NCI-H446 treated with DMSO at 0.1 percent for 48 hours (cell line): Measurements from ENCODE around the gene RPAP3.

ENCODE experiments used
- DNase-seq: peaks from one replicate; lab custom pipeline; 2025; lab: John Stamatoyannopoulos, UW

Gene RPAP3

DNA sequence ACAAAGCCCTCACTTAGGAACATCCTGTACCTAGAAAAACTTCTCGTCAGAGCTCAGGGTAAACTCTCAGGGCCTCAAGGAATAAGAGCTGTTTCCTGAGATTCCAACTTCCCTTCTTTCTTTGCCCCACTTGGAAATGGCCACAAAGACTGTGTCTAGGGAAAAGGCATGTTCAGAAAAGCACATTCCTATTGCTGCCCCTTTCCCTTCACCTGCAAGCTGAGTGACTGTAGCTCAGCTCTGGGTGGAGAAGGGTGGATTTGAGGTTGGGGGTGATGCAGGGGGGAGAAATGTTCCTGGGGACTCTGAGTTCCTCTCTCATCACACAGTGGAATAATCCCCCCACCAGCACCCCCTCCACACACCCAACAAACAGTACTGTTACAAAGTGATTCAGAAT, 12.7 kb upstream of the RPAP3 start:
- DNase-seq = no peak

DNA sequence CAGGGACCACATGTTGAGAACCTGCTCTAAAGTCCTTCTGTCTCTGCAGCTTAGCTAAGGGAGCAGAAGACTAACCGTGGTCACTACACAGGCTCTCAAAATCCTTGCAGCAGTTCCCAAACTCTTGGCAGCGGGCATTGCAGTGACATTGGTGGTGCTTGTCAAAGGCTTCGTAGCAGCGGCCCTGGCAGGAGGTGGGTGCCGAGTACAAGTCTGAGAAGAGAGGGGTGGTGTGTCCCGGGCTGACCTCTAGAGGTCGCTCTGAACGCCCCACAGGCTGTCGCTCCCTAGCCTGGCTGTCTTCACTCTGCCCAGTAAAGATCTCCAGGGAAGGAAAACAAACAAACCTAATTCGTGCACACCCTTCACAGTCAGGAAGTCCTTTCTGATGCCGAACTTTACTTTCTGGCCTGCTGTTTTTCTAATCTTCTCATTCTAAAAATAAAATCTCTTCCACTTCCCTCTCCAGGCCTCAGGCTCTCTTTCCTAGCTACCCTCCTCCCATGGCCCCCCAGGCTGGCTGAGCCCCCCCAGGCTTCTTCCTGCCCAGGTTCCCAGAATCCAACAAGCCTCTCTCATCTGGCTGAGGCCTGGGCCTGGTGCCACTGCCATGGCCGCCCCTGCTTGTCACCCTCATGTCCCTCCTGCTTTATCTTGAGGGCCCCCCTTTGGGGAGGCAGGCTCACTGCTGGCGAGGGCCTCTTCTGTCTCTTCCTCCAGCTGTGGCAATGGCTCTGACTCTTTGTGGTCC, 11.8 kb upstream of the RPAP3 start:
- DNase-seq = peak; percentile 0

DNA sequence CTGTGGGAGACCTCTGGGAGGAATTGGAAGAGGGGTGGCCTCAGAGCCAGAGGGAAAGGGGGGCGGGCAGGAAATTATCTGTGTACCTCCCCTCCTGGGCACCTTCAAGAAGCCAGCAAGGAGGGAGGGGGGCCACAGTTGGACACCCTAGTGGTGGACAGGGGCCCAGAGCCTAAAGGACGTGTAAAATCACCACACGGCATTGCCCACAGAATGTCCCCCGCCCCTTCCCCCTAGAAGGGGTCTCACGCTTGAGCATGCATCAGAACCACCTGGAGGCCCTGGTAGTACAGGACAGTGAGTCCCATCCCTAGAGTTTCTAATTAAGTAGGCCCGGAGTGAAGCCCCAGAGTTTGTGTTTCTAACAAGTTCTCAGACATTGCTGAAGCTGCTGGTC, 11.2 kb upstream of the RPAP3 start:
- no peak for DNase-seq

DNA sequence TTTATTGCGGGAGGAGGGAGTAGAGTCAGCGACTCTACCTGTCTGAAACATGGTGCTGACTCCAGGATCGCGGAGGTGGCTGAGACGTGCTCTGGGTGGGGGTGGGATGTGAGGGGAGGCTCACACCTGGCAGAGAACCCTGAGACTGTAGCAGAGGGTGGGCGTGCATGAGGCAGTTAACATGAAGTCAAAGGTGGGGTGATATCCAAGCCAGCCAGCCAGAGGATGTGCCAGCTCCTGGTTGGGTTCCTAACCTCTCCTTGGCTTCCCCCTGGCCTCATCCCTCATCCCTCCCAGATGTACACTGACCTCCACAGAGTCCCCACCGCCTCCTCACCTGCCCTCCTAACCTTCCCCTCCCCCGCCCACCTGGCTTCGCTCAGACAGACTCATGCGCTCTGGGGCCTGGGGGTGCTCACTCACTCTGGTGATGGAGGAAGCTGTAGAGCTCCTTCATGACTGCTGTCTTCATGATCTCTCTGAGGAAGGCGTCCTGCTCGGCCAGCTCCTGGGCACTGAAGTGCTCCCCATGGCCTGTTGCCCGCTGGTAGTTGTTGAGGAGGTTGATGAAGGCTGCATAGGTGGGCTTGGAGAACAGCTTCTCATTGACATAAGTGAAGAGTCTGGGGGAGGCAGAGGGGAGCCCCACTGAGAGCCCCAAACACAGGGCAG, 10.2 kb upstream of the RPAP3 start:
- DNase-seq = no peak

DNA sequence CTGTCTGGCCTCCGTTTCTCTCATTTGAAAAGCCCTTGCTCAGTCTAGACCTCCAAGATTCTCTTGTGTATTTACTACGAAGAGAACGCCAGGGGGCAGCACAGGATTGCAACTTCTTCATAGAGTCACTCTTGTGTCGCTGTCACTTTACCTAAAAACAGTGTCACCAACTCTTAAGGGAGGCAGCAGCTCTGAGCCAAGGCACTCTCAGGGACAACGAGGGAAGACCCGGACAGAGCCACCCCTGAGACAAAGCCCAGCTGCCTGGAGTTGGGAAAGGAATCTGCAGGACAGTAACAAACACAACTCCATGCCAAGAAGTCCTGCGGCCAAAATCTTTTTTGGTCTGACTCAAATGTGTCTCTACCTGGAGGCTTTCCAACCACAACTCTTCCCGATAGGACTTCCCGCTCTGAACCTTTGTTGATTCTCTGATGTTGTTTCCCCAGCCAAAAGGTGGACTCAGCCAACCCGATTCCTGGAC, 9.6 kb upstream of the RPAP3 start:
- no peak for DNase-seq

DNA sequence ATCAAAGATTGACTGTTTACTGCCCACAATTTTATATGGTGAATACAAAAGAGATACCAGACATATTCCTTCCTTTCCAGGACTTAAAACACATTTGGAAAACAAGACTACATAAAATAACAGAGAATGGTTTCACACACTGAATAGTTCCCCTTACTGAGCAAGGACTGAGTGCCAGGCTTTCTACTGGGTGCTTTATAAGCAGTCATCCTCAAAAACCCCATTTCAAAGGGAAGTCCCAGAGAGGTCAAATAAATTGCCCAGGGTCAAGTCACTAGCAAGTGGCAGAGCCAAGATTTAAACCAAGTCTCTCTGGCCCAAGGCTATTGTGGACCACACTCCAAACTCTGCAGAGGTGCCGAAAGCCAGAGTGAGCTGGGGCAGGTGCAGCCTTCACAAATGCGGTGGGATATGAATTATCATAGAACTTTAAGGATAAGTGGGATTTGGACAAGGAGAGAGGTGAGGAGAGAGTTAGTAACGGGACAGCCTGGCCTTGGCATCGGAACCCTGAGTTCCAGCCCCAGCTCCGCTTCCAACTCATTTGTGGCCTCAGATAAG, 9.1 kb upstream of the RPAP3 start:
- no peak for DNase-seq

DNA sequence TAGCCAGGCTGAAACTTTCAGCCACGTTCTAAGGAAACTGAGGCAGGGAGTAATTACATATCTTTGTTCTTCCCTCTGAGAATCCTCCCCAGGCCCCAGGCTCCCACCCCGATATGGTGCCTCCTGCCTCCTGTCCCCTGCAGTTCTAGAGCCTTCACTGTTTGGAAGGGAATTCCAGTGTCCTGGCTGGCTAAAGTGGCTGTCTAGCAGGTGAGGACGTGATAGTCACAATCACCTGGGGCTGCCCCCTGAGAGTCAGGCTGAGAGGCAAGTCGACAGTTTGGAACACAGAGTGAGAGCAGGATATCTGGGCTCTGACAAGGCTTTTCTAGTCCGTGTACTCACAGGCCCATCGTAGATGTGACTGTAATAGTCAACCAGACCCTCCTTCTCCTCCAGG, 6.3 kb upstream of the RPAP3 start:
- no peak for DNase-seq

DNA sequence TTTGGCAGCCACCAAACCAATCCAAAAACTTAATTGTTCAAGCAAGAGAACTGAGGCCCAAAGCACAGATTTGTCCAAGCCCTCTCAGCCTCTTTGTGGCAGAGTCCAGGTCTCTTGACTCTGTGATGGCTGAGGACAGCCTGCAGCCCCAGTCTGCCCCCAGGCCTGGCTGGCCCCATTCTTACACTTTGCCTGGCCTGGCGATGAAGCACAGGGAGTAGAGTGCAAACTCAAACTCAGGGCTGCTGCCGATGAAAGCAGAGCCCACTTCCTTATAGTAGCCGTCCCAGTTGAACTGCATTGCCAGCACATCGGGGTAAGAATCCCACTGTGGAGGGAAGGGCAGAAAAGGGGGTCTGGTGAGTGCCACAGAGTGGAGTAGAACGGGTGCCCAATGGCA, 5.6 kb upstream of the RPAP3 start:
- DNase-seq = no peak

DNA sequence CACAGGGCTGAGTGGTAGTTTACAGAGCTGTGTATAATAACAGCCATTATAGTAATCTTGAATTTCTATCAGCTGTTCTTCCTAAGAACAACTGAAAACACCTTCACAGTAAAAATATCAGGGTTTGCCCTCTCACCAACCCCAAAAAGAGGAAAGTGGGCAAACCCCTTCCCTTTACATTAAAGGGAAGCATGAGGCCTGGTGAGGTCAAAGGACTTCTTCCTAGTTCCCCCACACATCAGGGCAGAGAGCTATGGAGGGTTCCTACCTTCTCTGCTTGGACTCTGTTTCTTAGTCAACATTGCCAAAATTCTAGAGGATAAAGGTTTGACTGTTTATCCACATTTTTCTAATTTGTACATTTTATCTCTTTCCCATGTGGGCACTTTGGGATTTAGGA, 4.4 kb upstream of the RPAP3 start:
- no peak for DNase-seq

DNA sequence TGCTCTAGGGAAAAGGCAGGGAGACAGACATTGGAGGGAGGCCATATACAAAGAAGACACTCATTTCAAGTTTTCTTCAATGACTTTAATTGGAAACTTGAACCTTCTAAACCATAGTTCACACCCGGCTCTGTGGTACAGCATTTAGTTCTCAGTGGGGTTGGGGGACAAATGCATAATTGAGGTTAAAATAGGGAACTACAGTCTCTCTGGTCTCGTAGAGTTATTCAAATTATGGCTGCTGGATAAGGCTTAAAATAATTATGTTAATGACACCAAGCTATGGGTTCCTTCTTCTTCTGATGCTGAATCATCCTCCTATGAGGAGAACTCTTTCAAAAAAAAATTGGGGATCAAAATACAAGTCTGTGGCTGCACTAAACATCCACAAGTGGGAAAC, 3.8 kb upstream of the RPAP3 start:
- no peak for DNase-seq

DNA sequence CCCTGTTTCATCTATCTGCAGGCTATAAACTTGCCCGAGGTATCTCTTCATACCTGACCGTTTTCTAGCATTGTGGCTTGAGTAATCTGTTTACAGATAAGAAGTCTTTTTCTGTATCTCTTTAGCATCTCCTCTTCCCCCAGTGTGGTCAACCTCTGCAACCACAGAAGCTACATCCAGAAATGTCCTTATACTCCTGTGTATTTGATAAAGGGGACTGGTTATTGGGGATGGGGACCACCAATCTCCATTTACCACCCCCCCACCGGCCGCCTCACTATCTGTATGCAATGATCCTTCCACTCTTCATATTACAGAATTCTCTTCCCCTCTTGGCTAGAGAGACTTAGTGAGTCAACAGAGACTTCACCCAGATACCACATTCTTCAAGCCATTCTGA, 3.4 kb upstream of the RPAP3 start:
- no peak for DNase-seq

DNA sequence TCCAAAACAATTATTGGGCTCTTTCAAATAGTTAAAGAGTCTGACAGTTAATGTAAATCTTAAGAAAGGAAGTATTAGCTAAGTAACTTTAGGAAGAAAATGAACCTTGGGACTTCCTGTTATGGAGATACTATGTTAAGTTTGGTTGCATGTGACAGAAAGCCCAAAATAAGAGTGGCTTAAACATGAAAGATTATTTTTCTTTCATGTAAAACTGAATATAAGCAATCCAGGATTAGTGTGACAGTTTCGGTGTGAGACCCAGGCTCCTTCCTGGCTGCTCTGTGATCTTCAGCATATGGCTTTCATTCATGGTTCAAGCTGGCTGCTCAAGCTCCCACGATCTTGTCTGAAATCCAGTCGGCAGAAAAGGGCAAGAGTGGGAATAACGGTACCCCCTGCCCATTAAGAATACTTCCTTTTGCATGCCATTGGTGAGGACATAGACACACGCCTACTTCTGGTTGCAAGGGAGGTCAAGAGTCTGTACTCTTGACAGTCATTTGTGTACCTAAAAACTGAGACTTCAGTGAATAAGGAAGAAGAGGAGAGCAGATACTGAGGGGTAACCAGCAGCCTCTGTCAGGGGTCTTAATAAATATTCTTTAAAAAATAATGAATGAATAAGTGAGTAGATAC, 2.2 kb upstream of the RPAP3 start:
- no peak for DNase-seq

DNA sequence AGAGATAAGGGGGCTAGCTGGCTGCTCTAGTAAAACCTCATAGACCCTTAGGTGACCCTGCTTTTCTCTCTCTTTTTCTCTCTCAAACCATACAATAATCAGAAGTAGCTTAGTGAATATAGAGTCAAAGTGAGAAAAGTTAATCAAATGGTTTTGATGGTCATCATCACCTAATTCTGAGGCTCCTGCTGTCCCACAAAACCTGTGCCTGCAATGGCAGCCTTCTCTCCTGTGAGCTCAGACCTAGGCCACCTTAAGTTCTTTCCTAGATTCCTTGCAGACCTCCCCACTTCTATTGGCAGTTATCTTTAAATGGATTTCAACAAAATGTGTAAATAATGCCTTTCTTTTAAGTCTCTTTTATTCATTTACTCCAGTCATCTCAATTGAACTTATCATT, 1.5 kb upstream of the RPAP3 start:
- DNase-seq = no peak

DNA sequence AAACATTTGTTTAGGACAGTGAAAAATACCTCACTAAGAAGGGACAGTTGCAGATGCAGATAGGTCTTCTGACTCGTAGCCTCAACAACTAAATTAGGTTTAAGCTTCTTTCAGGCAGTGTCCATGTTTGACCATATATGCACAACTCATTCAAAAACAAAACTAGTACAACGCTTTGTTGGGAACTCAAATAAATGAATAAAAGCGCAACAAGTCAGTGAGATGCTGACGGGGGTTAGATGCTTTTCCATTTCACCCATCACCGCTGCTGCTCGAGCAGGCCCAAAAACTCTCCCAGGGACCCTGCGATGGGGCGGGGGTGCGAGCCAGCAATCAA, 633 bp downstream of the RPAP3 start:
- no peak for DNase-seq

DNA sequence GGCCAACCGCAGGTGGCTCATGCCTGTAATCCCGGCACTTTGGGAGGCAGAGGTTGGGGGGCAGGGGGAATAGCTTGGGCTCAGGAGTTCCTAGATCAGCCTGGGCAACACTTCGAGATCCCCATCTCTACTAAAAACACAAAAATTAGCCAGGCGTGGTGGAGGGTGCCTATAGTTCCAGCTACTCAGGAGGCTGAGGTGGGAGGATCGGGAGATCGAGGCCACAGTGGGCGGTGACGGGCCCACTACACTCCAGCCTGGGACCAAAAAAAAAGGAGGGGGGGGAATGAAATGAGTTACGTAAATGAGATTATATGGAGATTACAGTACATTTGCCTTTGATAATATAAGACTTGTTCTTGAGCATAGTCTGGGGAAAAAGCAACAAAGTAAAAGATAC, 1.1 kb downstream of the RPAP3 start:
- DNase-seq = no peak

DNA sequence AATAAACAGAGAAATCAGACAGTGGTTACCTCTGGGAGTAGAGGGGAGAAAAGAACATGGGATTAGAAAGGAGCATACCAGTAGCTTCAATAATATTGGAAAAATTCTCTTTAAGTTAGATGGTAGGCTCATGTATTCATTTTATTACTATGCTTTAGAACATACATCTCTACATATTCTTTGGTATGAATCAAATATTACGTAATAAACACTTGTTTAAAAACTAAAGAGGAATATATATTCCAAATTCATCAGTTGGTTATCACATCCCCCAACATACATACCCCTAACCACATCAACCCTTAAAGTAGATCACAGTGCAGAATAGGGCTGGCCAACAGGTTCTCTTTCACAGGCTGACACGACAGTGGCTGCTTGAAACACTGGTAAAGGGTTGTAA, 5.6 kb downstream of the RPAP3 start:
- no peak for DNase-seq

DNA sequence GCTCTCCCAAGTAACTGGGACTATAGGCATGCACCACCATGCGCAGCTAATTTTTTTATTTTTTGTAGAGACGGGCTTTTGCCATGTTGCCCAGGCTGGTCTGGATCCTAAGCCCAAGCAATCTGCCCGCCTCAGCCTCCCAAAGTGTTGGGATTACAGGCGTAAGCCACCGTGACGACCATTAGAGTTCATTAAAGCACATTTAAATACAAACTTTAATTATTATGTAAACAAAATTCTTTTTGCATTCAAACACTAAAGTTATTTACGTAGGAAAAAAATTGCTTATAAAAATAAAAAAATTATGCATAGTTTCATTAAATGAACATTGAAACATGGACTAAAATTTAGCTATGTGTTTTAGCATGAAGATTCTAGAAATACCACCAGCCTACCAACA, 7.2 kb downstream of the RPAP3 start:
- no peak for DNase-seq

DNA sequence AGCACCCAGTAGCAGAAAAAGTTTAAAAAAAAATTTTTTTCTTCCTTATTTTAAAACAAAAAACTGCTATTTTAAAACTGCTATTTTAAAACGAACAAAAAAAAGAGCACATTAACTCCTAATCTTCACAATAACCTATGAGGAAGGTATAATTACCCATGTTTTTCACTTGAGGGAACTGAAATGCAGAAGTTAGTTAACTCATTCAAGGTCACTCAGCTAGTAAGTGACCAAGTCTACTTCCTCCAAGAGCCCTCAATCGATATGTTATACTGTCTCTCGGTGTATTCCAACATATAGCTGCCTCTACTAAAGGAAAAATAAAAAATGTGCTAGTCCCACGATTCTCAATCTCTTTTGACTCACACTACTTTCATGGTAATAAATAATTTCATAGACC, 7.8 kb downstream of the RPAP3 start:
- DNase-seq = no peak

DNA sequence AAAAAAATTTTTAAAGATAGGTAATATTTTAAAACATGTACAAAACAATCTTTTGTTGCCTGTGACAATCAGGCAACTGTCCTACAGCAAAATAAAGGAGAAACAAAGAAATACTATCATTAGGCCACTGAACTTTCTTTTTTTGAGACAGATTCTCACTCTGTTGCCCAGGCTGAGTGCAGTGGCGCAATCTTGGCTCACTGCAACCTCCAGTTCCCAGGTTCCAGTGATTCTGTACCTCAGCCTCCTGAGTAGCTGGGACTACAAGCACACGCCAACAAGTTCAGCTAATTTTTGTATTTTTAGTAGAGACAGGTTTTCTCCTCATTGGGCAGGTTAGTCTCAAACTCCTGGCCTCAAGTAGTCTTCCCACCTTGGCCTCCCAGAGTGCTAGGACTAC, 16.6 kb downstream of the RPAP3 start:
- DNase-seq = no peak

DNA sequence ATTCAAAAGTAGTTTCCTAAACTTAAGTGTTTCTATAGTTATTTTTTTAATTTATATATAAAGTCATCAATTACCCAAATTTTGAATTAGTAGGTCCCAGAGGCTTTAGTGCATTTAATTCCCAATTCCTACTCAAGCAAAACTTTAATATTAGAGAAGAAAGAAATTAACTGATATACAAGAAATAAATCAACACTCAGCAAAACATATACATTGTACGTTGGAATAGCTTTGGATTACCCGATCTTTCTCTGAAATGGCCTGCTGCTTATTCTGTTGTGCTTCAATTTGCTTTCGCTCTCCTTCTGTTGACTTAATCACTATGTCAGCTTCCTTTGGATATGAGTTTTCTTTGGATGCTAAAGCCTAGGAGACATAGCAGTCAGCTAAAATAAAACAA, 18.2 kb downstream of the RPAP3 start:
- no peak for DNase-seq

DNA sequence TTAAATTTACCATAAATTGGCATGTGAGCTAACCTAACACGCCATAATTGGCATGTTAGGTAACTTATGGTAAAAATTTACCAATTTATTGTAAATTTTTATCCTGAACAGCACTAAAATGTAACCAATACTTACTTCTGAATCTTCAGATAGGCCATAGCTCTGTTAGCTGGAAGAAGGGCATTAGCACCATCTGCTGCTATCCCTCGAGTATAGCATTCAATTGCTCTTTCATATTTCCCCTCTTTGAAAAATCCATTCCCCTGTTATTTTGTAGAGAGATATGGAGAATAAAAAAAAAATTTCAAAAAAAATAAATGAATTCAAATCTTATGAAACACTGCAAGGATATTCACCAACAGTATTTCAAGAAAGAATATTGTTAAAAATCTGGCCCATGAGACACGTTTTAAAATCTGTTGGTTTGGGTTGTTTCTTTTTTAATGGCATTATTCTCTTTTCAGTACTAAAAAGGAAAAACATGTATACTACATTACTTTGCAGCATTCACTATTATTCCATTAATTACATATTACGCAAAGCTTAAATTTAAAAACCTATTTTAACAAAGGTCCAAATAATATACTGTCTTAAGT, 19.1 kb downstream of the RPAP3 start:
- DNase-seq = peak; percentile 5

DNA sequence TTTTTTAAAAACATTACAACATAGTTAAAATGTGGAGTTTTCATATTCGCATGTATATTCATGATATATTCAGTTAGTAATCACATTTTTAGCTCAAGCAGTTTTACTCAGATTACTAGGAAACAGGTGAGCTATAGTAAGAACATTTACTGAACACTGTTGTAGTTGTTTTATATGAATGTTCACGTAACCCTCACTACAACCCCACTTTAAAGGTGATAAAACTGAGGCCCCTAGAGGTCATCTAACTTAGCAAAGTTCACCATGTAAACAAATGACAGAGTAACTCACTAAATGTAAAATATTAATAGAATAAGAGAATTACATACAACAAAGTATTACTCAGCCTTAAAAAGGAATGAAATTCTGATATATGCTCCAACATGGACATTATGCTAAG, 26.0 kb downstream of the RPAP3 start:
- no peak for DNase-seq

DNA sequence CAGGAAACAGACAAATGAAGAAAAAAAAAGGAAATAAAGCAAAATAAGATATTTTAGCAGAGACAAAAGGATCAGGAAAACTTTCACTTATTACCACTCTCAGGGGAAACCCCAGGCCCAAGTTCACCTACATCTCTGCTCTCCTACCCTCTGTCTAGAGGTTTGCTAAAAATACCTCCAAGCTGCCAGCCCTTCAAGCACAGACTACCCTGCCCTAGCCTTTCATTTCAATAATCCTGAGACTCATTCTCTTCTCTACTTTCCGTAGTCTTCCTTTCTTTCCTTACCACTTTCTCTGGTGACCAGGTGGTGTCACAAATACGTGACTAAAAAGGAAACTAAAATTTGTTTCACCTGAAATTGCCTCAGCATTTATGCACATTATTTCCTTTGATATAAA, 33.8 kb downstream of the RPAP3 start:
- no peak for DNase-seq
